ENCODE measurements around the gene ZBTB25.

The ZBTB25 gene

GRCh38 chr14:64438181-64438841 is 65.3 kb downstream of the ZBTB25 start:
- no peak for DNase-seq

GRCh38 chr14:64434528-64434927 is 69.1 kb downstream of the ZBTB25 start:
- no peak for DNase-seq

DNA sequence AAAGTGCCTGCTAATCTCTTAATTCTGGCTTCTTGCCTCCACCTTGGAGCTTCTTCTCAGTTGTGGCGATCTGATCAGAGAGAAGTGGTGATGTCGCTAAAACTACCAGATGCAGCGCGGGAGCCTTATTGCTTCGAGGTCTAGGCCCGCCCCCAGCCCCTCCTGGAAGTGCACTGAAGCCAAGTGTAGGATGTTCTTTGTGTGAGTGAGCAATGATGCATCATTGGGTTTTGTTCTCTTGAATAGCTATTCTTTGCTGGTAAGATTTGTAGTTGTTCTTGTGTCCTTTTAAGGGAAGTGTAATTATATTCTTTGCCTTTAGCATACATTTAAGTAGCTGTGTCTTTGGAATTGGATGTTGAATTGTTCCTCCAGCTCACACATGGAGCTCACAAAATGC is 79.7 kb downstream of the ZBTB25 start:
- no peak for DNase-seq

DNA sequence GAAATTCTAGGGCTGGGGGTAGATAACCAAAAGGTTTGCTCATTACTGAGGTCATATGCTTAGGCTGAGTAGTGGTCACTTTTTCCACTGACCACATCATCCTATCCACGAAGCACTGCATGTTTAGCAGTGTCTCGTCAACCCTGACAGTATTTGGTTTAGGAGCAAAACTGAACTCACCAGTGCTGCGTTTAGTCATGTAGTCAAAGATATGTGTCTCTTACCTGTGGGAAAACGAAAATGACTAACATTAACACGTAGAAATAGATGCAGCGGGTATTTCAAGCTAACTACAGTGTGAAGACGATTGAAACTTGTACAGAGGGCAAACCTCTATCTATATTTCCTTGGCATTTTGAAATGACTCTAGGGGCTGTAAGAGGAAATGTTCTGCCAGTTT is 80.9 kb downstream of the ZBTB25 start:
- DNase-seq = no peak

- no peak for DNase-seq
Observed at GRCh38 chr14:64422005-64422404, 81.6 kb downstream of the ZBTB25 start.

- DNase-seq = no peak
Observed at GRCh38 chr14:64421166-64421565, 82.5 kb downstream of the ZBTB25 start.

GRCh38 chr14:64419003-64419402 is 84.6 kb downstream of the ZBTB25 start:
- no peak for DNase-seq

DNA sequence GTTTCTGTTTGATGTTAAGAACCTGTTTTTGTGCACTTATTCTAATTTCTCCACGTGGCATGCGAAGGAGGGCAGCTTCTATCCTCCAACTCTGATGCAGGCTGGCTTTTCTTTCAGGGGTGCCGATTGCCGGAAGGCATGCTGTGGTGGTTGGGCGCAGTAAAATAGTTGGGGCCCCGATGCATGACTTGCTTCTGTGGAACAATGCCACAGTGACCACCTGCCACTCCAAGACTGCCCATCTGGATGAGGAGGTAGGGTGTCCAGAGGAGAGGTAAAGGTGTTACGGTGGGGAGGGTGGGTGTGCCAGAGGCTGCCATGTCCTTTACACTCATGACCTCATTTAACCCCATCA is 85.9 kb downstream of the ZBTB25 start:
- DNase-seq = no peak

- no peak for DNase-seq
Observed at GRCh38 chr14:64417055-64417770, 86.4 kb downstream of the ZBTB25 start.

DNA sequence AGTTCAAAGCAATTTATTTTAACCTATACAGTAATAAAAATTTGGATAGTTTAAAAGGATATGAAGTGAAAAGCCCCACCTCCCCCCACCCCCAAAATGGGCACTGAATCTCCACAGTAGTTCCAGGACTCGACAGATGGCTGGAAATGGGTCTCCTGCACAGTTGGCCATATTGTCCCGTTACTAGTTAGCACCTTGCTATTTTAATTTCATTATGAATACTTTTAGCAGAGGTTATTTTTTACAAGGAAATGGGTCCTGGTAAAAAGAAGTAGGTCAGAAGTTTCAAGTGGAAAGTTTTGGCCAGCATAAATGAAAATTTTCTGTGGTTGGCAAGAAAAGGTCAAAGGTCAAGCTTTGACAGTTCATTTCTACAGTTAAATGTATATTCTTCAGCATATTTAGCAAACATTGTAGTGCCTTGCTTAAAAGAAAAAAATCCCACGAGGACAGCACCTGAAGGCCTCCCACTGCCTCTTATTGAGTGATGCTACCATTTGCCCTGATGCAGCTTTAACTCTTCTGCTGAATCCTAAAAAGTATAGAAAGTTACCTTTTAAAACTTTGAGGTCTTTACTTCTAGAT is 87.2 kb downstream of the ZBTB25 start:
- no peak for DNase-seq

- no peak for DNase-seq
Observed at GRCh38 chr14:64412237-64412636, 91.4 kb downstream of the ZBTB25 start.

DNA sequence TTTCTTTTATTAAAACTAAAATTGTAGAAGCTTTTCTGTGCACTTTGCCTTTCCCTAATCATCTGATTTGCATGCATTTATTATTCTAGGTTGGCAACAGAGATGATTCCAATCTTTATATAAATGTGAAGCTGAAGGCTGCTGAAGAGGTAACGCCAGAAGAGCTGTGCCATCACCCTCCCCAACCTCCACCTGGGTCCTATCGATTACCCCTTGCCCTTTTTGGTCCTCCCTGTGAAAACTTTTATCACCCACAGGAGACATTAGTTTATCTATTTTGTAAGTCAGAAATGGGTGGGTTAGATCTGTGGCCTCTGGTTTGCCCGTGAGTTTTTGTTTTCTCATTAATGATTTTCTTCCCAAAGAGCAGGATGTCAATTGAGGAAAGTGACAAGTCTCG is 92.6 kb downstream of the ZBTB25 start:
- DNase-seq = no peak

- peak; percentile 79 for DNase-seq
Observed at GRCh38 chr14:64410084-64410774, 93.4 kb downstream of the ZBTB25 start.

DNA sequence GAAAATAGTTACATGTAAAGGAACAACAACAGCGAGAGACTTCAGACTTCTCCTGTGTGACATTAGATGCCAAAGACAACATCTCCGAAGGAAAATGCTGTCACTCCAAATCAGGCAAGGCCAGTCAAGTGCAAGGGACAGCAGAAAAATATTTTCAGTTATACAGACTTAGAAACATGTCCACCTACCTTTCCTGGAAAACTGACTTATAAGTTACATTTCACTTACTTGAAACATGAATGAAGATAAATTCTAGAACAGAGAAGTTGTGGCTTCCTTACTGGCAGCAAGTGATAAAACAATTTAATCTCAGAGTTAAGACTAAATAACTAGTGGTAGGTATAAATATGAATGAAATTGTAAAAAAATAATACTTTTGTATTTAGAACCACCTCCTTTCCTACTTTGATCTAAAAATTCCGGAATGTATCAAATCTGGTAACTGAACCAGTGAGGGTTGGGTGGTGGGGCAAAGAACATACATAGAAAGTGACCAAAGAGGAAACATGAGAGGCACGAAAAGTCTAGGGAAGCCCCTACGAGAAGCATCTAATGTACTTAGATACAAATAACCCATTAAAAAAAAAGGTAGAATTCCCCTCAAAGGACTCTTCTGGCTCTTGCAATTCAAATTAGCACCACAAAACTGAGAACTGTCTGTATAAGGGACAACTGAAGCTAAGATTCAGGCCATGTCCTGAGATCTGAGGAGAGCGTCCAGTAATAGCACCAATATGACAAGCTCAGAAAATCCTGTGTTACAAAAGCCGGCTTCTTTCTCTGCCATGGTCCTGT is 94.3 kb downstream of the ZBTB25 start:
- DNase-seq = no peak

GRCh38 chr14:64407329-64407728 is 96.3 kb downstream of the ZBTB25 start:
- no peak for DNase-seq

DNA sequence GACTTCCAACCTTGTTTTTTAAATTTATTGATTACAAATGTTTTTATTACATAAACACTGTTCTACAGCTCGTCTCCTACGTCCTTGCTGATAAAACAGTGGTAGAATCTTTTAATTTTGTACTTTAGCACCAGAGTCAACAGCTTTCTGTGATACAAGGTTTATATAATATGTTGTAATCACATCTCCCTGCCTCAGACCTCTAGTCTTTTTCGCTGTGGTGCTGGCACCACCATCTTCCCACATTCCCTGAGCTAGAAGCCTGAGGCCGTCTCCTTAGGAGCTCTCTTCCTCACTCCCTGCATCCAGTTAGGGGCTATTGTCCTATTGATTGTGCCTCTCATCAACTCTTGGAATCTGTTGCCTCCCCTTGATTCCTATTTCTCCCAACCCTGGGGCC is 98.3 kb downstream of the ZBTB25 start:
- no peak for DNase-seq

- no peak for DNase-seq
Observed at GRCh38 chr14:64401949-64402348, 101.7 kb downstream of the ZBTB25 start.

GRCh38 chr14:64400829-64401459 is 102.7 kb downstream of the ZBTB25 start:
- no peak for DNase-seq

All from islet precursor cell (in vitro differentiated cells).